GM18858 (cell line): ENCODE data around the gene LCN9.

ENCODE experiments used
- ATAC-seq: cut with Tn5 transposase; IDR thresholded peaks from one replicate; pipeline ENCODE4 v1.9.1; 2021; ENCODE audit not compliant: unreplicated experiment

The LCN9 gene

DNA sequence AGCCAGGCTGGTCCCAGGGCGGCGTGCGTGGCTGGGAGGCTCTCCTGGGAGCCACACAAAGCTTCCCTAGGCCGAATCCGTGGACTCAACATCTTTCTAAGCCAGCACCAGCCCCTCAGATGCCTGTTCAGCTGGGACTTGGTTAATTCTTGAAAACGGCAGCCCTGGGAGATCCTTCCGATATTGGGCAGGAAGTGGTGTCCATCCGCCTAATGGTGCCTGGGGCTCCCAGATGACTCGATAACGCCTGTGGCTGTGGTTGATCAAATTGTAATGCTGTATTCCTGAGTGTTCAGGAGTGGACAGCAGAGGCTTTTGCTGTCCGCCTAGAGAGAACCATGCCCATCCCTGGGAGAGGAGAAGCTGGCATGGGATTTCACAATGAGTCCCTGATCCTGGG lies 52.9 kb downstream of the LCN9 start:
- no peak for ATAC-seq
